Smooth muscle cell (in vitro differentiated cells): ENCODE results near the gene NPSR1. TPM values are rescaled to one million over a fixed set of nuclear protein-coding genes. Genes with fewer than 3 reads are reported as not detected.

Experiments used
- DNase-seq: peaks from one replicate; lab custom pipeline; 2025; ENCODE audit not compliant: unreplicated experiment; lab: John Stamatoyannopoulos, UW
- H2AFZ ChIP-seq: fragments of 200-600 bp; sonication (generic); 2 replicates; pipeline ENCODE4 v1.6.0; 2016; ENCODE audit warnings: antibody characterized with exemption, low read depth, mild to moderate bottlenecking
- H3F3A ChIP-seq: fragments of 200-600 bp; sonication (generic); 2 replicates; pipeline ENCODE4 v1.6.0; 2017; ENCODE audit warnings: antibody characterized with exemption, low read depth
- H3K27ac ChIP-seq: fragments of 200-600 bp; sonication (generic); 2 replicates; pipeline ENCODE4 v1.5.1; 2016; ENCODE audit warnings: low read depth, mild to moderate bottlenecking
- H3K27me3 ChIP-seq: fragments of 200-600 bp; sonication (generic); 2 replicates; pipeline ENCODE4 v1.6.1; 2016; ENCODE audit warnings: low read depth, mild to moderate bottlenecking
- H3K36me3 ChIP-seq: fragments of 200-600 bp; sonication (generic); 2 replicates; pipeline ENCODE4 v1.5.1; 2016; ENCODE audit warnings: low read depth
- H3K4me1 ChIP-seq: fragments of 200-600 bp; sonication (generic); 2 replicates; pipeline ENCODE4 v1.5.1; 2016; ENCODE audit warnings: low read depth
- H3K4me2 ChIP-seq: fragments of 200-600 bp; sonication (generic); 2 replicates; pipeline ENCODE4 v1.6.0; 2016; ENCODE audit warnings: mild to moderate bottlenecking
- H3K4me3 ChIP-seq: fragments of 200-600 bp; sonication (generic); 2 replicates; pipeline ENCODE4 v1.5.1; 2016; ENCODE audit warnings: mild to moderate bottlenecking
- H3K79me2 ChIP-seq: fragments of 200-600 bp; sonication (generic); 2 replicates; pipeline ENCODE4 v1.6.0; 2016; ENCODE audit warnings: low read depth, mild to moderate bottlenecking
- H3K9ac ChIP-seq: fragments of 200-600 bp; sonication (generic); 2 replicates; pipeline ENCODE4 v1.6.0; 2016; ENCODE audit warnings: low read depth
- H3K9me3 ChIP-seq: fragments of 200-600 bp; sonication (generic); replicated peaks from 2 replicates; pipeline ENCODE4 v1.5.1; 2016; ENCODE audit warnings: low read depth
- H4K20me1 ChIP-seq: fragments of 200-600 bp; sonication (generic); 2 replicates; pipeline ENCODE4 v1.6.0; 2016; ENCODE audit warnings: low read depth
- CTCF ChIP-seq: fragments of 200-600 bp; sonication (generic); IDR thresholded peaks from 2 replicates; pipeline ENCODE4 v1.5.1; 2017; ENCODE audit warnings: borderline replicate concordance, mild to moderate bottlenecking, antibody characterized with exemption; ENCODE audit not compliant: insufficient read depth, poor library complexity, severe bottlenecking
- WGBS: methylation state at CpG from one replicate; pipeline ENCODE4 v1.1.7; 2016; ENCODE audit warnings: low lambda C conversion rate; 5-methylcytosine and 5-hydroxymethylcytosine counted together
- polyA plus RNA-seq: library from polyadenylated mRNA; unstranded; fragments of >200 nt; fragmentation: Nextera tagmentation; extraction: Ambion mirVana; gene quantifications from 2 replicates; pipeline ENCODE4 v1.2.1, GENCODE V29; 2016
- total RNA-seq: library from RNA; depleted of rRNA; stranded (reverse); fragments of >200 nt; gene quantifications from 2 replicates; pipeline ENCODE4 v1.2.3, GENCODE V29; 2014

The NPSR1 gene
- total and polyA plus RNA-seq, 2 experiments from 2014 or later = not detected

- Histone ChIP-seq H3K4me1 (no peaks in the 10 kb centered on the region), H3K9me3 (no peaks in the 10 kb centered on the region), H3K9ac (no peak overlapping the region), H3K27ac (no peak overlapping the region), H2AFZ (peak overlapping the region; percentile 55), H3K79me2 (no peaks in the 10 kb centered on the region), H4K20me1 (no peaks in the 10 kb centered on the region), H3K4me3 (no peak overlapping the region), H3K27me3 (no peaks in the 10 kb centered on the region), H3K4me2 (no peak overlapping the region), H3K36me3 (no peaks in the 10 kb centered on the region), H3F3A (no peaks in the 10 kb centered on the region)
- DNase-seq = no peak
- no peak for TF ChIP-seq CTCF
- 74% methylated on average over 16 of the region's 16 CpGs for WGBS
These were observed 164.0 kb downstream of the NPSR1 start for GRCh38 chr7:34821932-34822558.

- 60% methylated on average over 7 of the region's 7 CpGs for WGBS
- TF ChIP-seq CTCF = peak; percentile 93
- Histone ChIP-seq H2AFZ (no peak overlapping the region), H3K9ac (no peak overlapping the region), H3K27ac (no peak overlapping the region), H3K79me2 (no peaks in the 10 kb centered on the region), H3K9me3 (no peaks in the 10 kb centered on the region), H3K4me2 (no peak overlapping the region), H4K20me1 (no peaks in the 10 kb centered on the region), H3K4me1 (no peaks in the 10 kb centered on the region), H3K4me3 (no peak overlapping the region), H3K36me3 (no peaks in the 10 kb centered on the region), H3K27me3 (no peaks in the 10 kb centered on the region), H3F3A (no peaks in the 10 kb centered on the region)
- DNase-seq = peak; percentile 4
These were observed 165.7 kb downstream of the NPSR1 start for GRCh38 chr7:34823650-34824258.

- Histone ChIP-seq H2AFZ (no peak overlapping the region), H3K9me3 (no peaks in the 10 kb centered on the region), H3K4me1 (no peaks in the 10 kb centered on the region), H3K27me3 (no peaks in the 10 kb centered on the region), H3K27ac (no peak overlapping the region), H3K9ac (no peak overlapping the region), H3F3A (no peaks in the 10 kb centered on the region), H3K4me2 (no peak overlapping the region), H3K4me3 (no peak overlapping the region), H4K20me1 (no peaks in the 10 kb centered on the region), H3K36me3 (no peaks in the 10 kb centered on the region), H3K79me2 (no peaks in the 10 kb centered on the region)
- no peak for DNase-seq
- TF ChIP-seq CTCF = no peak
- WGBS = 74% methylated on average over 2 of the region's 2 CpGs
These were observed 167.2 kb downstream of the NPSR1 start for GRCh38 chr7:34825221-34825620.

- no peak for TF ChIP-seq CTCF
- Histone ChIP-seq H3K4me1 (no peaks in the 10 kb centered on the region), H3K4me3 (no peak overlapping the region), H3K36me3 (no peaks in the 10 kb centered on the region), H2AFZ (no peak overlapping the region), H4K20me1 (no peaks in the 10 kb centered on the region), H3K9me3 (no peaks in the 10 kb centered on the region), H3K4me2 (no peak overlapping the region), H3K9ac (no peak overlapping the region), H3K79me2 (no peaks in the 10 kb centered on the region), H3F3A (no peaks in the 10 kb centered on the region), H3K27me3 (no peaks in the 10 kb centered on the region), H3K27ac (no peak overlapping the region)
- DNase-seq = no peak
- 95% methylated on average over 3 of the region's 3 CpGs for WGBS
These were observed 172.4 kb downstream of the NPSR1 start for GRCh38 chr7:34830390-34830789.
